Measurements from ENCODE around the gene KIF19.

The KIF19 gene

DNA sequence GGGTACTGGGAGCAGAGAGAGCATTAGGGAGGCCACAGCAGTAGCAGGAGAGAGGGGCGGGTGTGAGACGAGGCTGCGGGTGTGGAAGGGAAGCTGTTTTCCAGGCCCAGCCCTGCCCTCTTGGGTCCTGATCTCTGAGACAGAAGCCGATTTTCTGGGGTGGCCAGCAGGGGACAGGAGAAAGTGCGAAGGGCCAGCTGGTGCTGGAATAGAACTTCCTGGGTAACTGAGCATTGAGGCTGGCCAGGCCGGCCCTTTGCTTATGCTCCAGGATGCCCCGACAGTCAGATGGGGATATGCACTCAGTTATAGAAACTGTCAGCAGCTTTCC is 34.8 kb downstream of the KIF19 start:
- Mint-ChIP-seq H3K27ac (no peak overlapping the region), H3K4me1 (peaks cover 16% of the 10 kb centered on the region), H3K27me3 (ENCODE audit: low read depth) (peaks cover 59% of the 10 kb centered on the region), H3K36me3 (ENCODE audit: low read depth) (no peaks in the 10 kb centered on the region), H3K9me3 (no peaks in the 10 kb centered on the region), H3K4me3 (peak overlapping the region; percentile 55 to 60 (median 59))
- no peak for TF ChIP-seq CTCF (IDR thresholded peaks at IDR 0.05; ENCODE audit: unreplicated experiment in 3 of 3)

DNA sequence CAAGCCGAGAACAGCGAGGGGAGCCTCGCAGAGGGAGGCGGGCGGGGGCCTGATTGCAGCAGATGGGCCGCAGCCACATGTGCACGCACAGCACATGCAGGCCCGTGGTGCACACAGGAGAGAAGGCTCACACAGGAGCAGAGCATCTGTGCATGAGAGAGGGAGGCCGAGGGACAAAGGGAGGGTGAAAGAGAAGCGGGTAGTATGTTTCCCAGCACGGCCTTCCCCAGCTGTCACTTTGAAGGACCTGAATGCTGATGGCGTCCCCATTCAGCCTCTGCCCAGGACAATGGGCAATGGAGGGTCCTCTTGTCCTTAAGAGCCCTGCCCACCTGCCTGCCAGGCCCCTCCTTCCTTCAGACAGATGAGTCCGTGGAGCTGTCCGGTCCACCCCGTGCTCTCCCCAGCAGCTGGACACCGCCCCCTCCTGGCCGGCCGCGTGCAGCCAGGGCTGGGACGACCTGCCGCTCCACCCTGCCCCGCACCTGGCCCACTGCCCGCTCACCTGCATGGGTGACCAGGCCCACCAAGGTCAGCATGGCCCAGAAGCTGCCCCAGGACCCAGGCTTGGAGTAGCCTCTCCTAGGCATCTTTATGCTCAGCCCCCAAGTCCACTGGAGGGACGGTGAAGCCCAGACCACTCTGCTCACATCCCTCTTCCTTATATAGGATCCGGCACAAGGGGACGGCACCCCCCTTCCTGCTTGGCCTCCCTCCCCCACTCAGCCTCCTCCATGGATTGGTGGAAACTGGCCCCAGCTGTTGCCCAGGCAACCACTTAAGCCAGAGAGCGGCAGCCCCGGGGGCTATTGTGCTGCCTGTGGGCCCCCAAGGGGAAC is 35.4 kb downstream of the KIF19 start, which contains the start of gene BTBD17:
TSS of gene BTBD17 (minus strand) at position 639 of the 839 bp plus-strand sequence. CDS start at position 590, 49 bp downstream.
- peak; percentile 73 to 81 (median 75) for TF ChIP-seq CTCF (IDR thresholded peaks at IDR 0.05; ENCODE audit: unreplicated experiment in 3 of 3)
- Mint-ChIP-seq H3K4me1 (peaks cover 16% of the 10 kb centered on the region), H3K9me3 (no peaks in the 10 kb centered on the region), H3K27me3 (ENCODE audit: low read depth) (peaks cover 53% of the 10 kb centered on the region), H3K27ac (peak within 1 kb of the TSS in 2 of 3 experiments; percentile 26 to 45), H3K36me3 (ENCODE audit: low read depth) (no peaks in the 10 kb centered on the region), H3K4me3 (peak within 1 kb of the TSS; percentile 55 to 60 (median 59))

DNA sequence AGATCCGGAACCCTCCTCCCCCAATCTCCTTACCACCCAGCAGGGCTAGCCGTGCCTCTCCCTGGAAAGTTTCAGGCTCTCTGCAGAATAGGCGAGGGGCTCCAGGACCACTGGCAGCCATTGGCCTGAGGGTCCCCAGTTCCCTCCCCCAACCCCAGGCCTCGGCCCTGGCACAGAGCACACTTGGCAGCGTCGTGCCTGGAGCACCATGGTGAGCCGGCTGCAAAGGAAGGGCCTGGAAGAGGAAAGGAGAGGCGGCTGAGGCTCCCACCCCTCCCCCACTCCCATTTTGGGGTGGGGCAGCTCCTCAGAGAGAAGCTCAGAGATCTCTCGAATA is 36.0 kb downstream of the KIF19 start:
- no peak for TF ChIP-seq CTCF (IDR thresholded peaks at IDR 0.05; ENCODE audit: unreplicated experiment in 3 of 3)
- Mint-ChIP-seq H3K27ac (peak overlapping the region in 1 of 3 experiments; percentile 45), H3K4me1 (peaks cover 16% of the 10 kb centered on the region), H3K27me3 (ENCODE audit: low read depth) (peaks cover 52% of the 10 kb centered on the region), H3K36me3 (ENCODE audit: low read depth) (no peaks in the 10 kb centered on the region), H3K4me3 (peak overlapping the region in 1 of 3 experiments; percentile 46), H3K9me3 (no peaks in the 10 kb centered on the region)

DNA sequence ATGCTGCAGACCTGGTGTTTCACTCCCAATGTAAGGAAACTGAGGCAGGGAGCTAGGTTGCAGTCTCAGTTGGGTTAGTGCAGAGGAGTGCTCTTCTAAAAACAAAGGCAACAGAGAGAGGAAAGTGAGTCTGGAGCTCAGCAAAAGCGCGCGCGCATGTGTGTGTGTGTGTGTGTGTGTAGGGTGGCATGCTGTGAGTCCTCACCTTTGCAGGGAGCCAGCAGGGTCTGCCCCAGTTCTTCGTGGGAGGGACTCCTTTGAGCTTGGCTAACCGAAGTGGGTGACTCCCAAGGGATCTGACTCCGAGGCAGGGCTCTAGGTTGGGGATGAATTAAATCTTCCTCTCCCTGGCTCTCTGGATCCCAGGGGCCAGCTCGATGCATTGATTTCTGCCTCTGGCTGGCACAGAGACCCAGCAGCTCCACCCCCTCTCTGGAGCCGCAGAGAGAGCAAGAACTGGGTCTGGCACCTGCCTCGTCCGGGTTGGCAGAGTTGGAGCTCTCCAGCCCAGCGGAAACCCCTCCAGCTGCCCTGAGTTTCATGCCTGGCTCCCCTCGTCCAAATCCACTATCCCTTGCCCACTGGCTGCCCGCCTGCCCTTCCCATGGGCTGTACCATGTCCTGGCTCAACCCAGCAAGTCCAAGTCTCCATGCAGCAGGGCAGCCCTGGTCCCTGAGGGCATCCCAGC is 36.9 kb downstream of the KIF19 start:
- Mint-ChIP-seq H3K27me3 (ENCODE audit: low read depth) (peaks cover 51% of the 10 kb centered on the region), H3K27ac (no peak overlapping the region), H3K36me3 (ENCODE audit: low read depth) (no peaks in the 10 kb centered on the region)

DNA sequence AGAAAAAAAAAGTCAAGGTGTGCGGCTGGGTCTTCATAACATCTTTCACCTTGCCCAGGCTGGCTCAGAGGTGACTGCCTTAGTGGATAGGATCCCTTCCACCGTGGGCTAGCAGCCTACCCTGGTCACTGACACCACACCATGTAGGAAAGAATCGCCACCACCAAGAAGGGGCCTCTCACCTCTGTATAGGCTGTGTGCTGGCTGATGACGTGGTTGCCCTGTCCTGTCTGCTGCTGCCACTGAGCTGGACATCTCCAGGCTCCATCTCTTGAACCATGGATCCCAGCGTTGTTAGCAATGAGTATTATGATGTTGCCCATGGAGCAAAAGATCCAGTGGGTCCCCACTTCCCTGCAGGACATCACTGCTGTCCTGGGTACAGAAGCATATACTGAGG is 41.2 kb downstream of the KIF19 start, which contains the start of gene GPR142:
TSS of gene GPR142 (plus strand) at position 301 of the 400 bp plus-strand sequence. CDS start 2,035 bp downstream, outside the sequence.
- no peaks in the 10 kb centered on the region for H3K9me3 Mint-ChIP-seq
- H3K4me1 Mint-ChIP-seq, result no peaks in the 10 kb centered on the region
- no peak for TF ChIP-seq CTCF (IDR thresholded peaks at IDR 0.05; ENCODE audit: unreplicated experiment in 3 of 3)
- peaks cover 34% of the 10 kb centered on the region for H3K27me3 Mint-ChIP-seq (ENCODE audit: low read depth)
- H3K36me3 Mint-ChIP-seq (ENCODE audit: low read depth), result no peaks in the 10 kb centered on the region
- H3K27ac Mint-ChIP-seq, result no peak within 1 kb of the TSS
- no peak within 1 kb of the TSS for H3K4me3 Mint-ChIP-seq

More for the DNA sequence above, 36.9 kb downstream of the KIF19 start:
- TF ChIP-seq CTCF (IDR thresholded peaks at IDR 0.05; ENCODE audit: unreplicated experiment in 3 of 3), result no peak
- Mint-ChIP-seq H3K9me3 (no peaks in the 10 kb centered on the region), H3K4me1 (peaks cover 16% of the 10 kb centered on the region), H3K4me3 (no peak overlapping the region)

All from nephron (organoid).